Ramos (cell line): ENCODE measurements around the gene THOC6.
"Not testable (repeated sequence)": the region's sequence is repeated elsewhere in the genome, so short reads cannot be mapped to it uniquely, and the experiment has no call there.

Experiments
- in situ Hi-C: fragments of 300-500 bp; cut with MboI; formaldehyde crosslinking; loops from one replicate; pipeline ENCODE4 v1.14.3; 2022; ENCODE audit warnings: low sequenced_read_pairs; ENCODE audit not compliant: unreplicated experiment

Gene THOC6

GRCh38 chr16:3051009-3051408 is 27.2 kb downstream of the THOC6 start:
- in situ Hi-C loops = no loop called here

GRCh38 chr16:3051494-3051893 is 27.7 kb downstream of the THOC6 start:
- in situ Hi-C loops = no loop called here

GRCh38 chr16:3052571-3053329 is 28.9 kb downstream of the THOC6 start:
- in situ Hi-C loops = not testable (repeated sequence)

GRCh38 chr16:3053330-3053710 is 29.5 kb downstream of the THOC6 start:
- in situ Hi-C loops = not testable (repeated sequence)

GRCh38 chr16:3054965-3055733 is 31.3 kb downstream of the THOC6 start:
- in situ Hi-C loops = no loop called here

- in situ Hi-C loops = not testable (repeated sequence)
Measured at GRCh38 chr16:3055734-3056115, 31.9 kb downstream of the THOC6 start.

- in situ Hi-C loops = no loop called here
Measured at GRCh38 chr16:3056336-3057180, 32.7 kb downstream of the THOC6 start.

- in situ Hi-C loops = no loop called here
Measured at GRCh38 chr16:3057181-3058138, 33.6 kb downstream of the THOC6 start.

GRCh38 chr16:3058139-3059030 is 34.5 kb downstream of the THOC6 start:
- in situ Hi-C loops = no loop called here

- in situ Hi-C loops = no loop called here
Measured at GRCh38 chr16:3059041-3059722, 35.3 kb downstream of the THOC6 start.

- in situ Hi-C loops = no loop called here
Measured at GRCh38 chr16:3059723-3060242, 35.9 kb downstream of the THOC6 start.

- in situ Hi-C loops = no loop called here
Measured at GRCh38 chr16:3060339-3061127, 36.7 kb downstream of the THOC6 start.

GRCh38 chr16:3062553-3062952 is 38.7 kb downstream of the THOC6 start:
- in situ Hi-C loops = no loop called here

GRCh38 chr16:3063625-3064386 is 40.0 kb downstream of the THOC6 start:
- in situ Hi-C loops = no loop called here

- in situ Hi-C loops = no loop called here
Measured at GRCh38 chr16:3065069-3065741, 41.4 kb downstream of the THOC6 start, which contains the start of gene IL32. Gene IL32, plus strand, starts transcription at chr16:3065640. Its CDS starts 172 bp downstream, at chr16:3065812.
